ENCODE results near the gene CRY2. TPM values are rescaled to one million over a fixed set of nuclear protein-coding genes. Genes with fewer than 3 reads are reported as not detected.

CRY2 gene
- total and polyA plus RNA-seq, 2 of the 8 experiments (the other 6 are each of a cell fraction or from before 2014, with no cell fraction given): 8.0 to 9.4 TPM

GRCh38 chr11:45806072-45806933 is 41.0 kb upstream of the CRY2 start (continued):
- no peak for TF ChIP-seq RXRA (IDR thresholded peaks at IDR 0.05; ENCODE audit: insufficient read depth, low read depth, low read length)
- TF ChIP-seq BCL11A (IDR thresholded peaks at IDR 0.05; ENCODE audit: low read depth in 2 of 2, low read length in 2 of 2): no peak
- no peak for TF ChIP-seq SIN3A (conservative IDR thresholded peaks at IDR 0.05 in 1 of 2, IDR thresholded peaks at IDR 0.05 in 1 of 2; ENCODE audit: low read depth in 1 of 2, low read length in 2 of 2)

All from H1 (cell line).